Left lung (tissue), 10 donors: ENCODE measurements around the gene SNRK. TPM values are rescaled to one million over a fixed set of nuclear protein-coding genes. Genes with fewer than 3 reads are reported as not detected.

Experiments
- ATAC-seq: fragments of 200-7000 bp; cut with Tn5 transposase; one replicate; pipeline ENCODE4 v1.9.1; 2020; ENCODE audit warnings: moderate library complexity
- DNase-seq, 4 donors: peaks; one replicate each; pipeline ENCODE4 v3.0.0-alpha.2; 2013 to 2020
- H3K27ac ChIP-seq, 2 donors: fragments of 200-600 bp; sonication (generic) in 1 of 2; one replicate each; pipeline versions ENCODE4 v1.5.0 to v1.8.0; 2020 to 2021
- H3K27me3 ChIP-seq, 2 donors: fragments of 200-600 bp; sonication (generic) in 1 of 2; one replicate each; pipeline versions ENCODE4 v1.5.0 to v1.8.0; 2020 to 2021
- H3K36me3 ChIP-seq, 2 donors: fragments of 200-600 bp; sonication (generic) in 1 of 2; one replicate each; pipeline versions ENCODE4 v1.5.0 to v1.8.0; 2020 to 2021
- H3K4me1 ChIP-seq, 2 donors: fragments of 200-600 bp; one replicate each; pipeline ENCODE4 v1.8.0; 2021
- H3K4me3 ChIP-seq, 2 donors: fragments of 200-600 bp; sonication (generic) in 1 of 2; one replicate each; pipeline versions ENCODE4 v1.5.0 to v1.8.0; 2020 to 2021; ENCODE audit warnings: mild to moderate bottlenecking in 1 of 2
- H3K9me3 ChIP-seq, 2 donors: fragments of 200-600 bp; sonication (generic) in 1 of 2; one replicate each; pipeline versions ENCODE4 v1.5.0 to v1.8.0; 2020 to 2021
- intact Hi-C, 2 donors: fragments of 100-400 bp; cut with DNase I; formaldehyde crosslinking; loops; one replicate each; pipeline versions ENCODE4 v1.11.2 to v1.14.2; 2022
- polyA plus RNA-seq, 6 donors: library from polyadenylated mRNA; unstranded; fragments of 120-200 nt; gene quantifications; one replicate each; pipeline ENCODE4 v1.2.1, GENCODE V29; 2013; ENCODE audit not compliant: insufficient read length in 6 of 6
- total RNA-seq, 2 donors: library from RNA; stranded (reverse); fragmentation: NEBNext Ultra II Directional; extraction: Animal tissue kit (Norgen Biotek cat#: 25700); gene quantifications; one replicate each; pipeline ENCODE4 v1.2.1, GENCODE V29; 2021
- TF ChIP-seq, protein P1 (sequence below), 2 donors: fragments of 200-600 bp; sonication (generic) in 1 of 2; IDR thresholded peaks; one replicate each; pipeline versions ENCODE4 v1.5.0 to v1.8.0; 2021; ENCODE audit warnings: antibody characterized with exemption in 2 of 2
- donor health status: DM: no; HTN: yes; CAD: no.
- donor health status: DM: no; HTN: no; CAD: no.

Gene SNRK
- total and polyA plus RNA-seq, 8 donors, result 29.5 to 72.3 (median 64.7) TPM

DNA sequence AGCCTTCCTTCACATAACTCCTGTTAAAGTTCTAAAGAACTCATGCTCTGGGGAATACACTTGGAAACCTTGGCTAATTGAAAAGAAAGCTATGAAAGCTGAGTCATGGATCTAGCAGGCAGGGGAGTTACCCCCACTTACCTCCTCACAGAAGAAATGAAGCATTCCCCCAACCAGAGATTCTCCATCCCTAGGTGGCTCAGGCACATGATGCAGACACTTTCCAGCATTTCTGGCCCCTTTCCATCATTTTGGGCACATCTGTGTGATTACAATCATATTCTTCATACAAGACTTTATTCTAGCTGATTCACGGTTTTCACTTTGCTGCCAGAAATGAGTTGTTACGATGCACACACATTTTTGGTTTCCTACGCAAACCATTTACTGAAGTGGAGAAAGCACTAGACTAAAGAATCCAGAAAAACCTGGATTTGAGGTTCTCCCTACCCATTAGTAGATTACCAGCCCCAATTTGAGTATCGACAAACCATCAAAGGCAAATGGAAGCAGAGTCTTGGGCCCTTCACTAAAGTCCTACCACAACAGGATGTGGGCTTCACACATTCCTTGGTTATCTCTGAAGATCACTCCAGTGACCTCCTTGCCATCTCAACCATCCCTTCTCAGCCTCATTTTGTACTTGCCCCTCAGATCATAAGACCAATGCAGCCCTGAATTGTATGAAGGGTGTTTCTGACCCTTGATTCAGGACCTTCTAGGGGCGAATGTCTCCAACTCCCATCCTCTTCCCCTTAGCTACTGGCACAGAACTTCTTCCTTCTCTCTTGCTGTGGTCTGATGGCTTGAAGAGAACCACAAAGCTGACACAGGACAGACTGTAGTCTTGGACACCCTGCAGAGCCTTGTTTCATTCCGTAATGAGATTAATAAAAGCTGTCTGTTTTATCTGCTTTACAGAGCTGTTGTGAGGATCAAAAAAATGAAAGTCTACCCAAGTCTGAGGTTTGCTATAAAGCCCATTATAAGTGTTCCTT is 42.5 kb upstream of the SNRK start:
- DNase-seq, result no peak
- intact Hi-C loops, result no loop called here
- no peak for ATAC-seq
- Histone ChIP-seq H3K4me1 (peaks cover 0 to 17% of the 10 kb centered on the region in 2 donors), H3K9me3 (no peaks in the 10 kb centered on the region), H3K27me3 (no peaks in the 10 kb centered on the region), H3K36me3 (no peaks in the 10 kb centered on the region), H3K4me3 (no peak overlapping the region), H3K27ac (peak overlapping the region in 1 of 2 donors; percentile 7)
- TF ChIP-seq, protein P1, sequence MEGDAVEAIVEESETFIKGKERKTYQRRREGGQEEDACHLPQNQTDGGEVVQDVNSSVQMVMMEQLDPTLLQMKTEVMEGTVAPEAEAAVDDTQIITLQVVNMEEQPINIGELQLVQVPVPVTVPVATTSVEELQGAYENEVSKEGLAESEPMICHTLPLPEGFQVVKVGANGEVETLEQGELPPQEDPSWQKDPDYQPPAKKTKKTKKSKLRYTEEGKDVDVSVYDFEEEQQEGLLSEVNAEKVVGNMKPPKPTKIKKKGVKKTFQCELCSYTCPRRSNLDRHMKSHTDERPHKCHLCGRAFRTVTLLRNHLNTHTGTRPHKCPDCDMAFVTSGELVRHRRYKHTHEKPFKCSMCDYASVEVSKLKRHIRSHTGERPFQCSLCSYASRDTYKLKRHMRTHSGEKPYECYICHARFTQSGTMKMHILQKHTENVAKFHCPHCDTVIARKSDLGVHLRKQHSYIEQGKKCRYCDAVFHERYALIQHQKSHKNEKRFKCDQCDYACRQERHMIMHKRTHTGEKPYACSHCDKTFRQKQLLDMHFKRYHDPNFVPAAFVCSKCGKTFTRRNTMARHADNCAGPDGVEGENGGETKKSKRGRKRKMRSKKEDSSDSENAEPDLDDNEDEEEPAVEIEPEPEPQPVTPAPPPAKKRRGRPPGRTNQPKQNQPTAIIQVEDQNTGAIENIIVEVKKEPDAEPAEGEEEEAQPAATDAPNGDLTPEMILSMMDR (IDR thresholded peaks at IDR 0.05), result no peak

- Histone ChIP-seq H3K27me3 (no peaks in the 10 kb centered on the region), H3K4me3 (no peak overlapping the region), H3K9me3 (no peaks in the 10 kb centered on the region), H3K27ac (peak overlapping the region in 1 of 2 donors; percentile 20), H3K36me3 (no peaks in the 10 kb centered on the region), H3K4me1 (peaks cover 0 to 17% of the 10 kb centered on the region in 2 donors)
- TF ChIP-seq, protein P1 (IDR thresholded peaks at IDR 0.05), result no peak
- no peak for ATAC-seq
- DNase-seq, result no peak
- intact Hi-C loops, result no loop called here
Measured at GRCh38 chr3:43244694-43245093, 41.6 kb upstream of the SNRK start.

DNA sequence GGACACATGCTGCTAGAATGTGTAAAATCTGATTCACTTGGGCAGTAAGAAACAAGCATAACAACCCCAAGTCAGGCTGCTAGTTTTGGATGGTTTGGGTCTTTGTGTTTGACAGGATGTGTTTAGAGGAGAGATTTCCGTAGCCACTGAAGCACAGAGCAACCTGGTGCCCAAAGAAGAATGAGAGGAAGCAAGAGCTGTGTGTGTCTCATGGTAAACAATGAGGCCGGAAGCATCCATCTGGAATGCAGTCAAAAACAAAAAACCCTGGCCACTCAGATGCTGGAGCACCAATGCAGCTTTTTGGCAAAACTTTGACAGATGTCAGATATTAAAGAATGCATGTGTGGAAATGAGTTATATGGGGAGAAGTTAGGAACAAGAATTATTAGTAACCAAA is 39.4 kb upstream of the SNRK start:
- Histone ChIP-seq H3K4me1 (peaks cover 0 to 17% of the 10 kb centered on the region in 2 donors), H3K9me3 (no peaks in the 10 kb centered on the region), H3K36me3 (no peaks in the 10 kb centered on the region), H3K4me3 (no peak overlapping the region), H3K27ac (peak overlapping the region in 1 of 2 donors; percentile 60), H3K27me3 (no peaks in the 10 kb centered on the region)
- TF ChIP-seq, protein P1 (IDR thresholded peaks at IDR 0.05), result no peak
- ATAC-seq (peak; percentile 33), DNase-seq (peak in 2 of 4 donors; percentile 11 to 31)
- intact Hi-C loops, result no loop called here

DNA sequence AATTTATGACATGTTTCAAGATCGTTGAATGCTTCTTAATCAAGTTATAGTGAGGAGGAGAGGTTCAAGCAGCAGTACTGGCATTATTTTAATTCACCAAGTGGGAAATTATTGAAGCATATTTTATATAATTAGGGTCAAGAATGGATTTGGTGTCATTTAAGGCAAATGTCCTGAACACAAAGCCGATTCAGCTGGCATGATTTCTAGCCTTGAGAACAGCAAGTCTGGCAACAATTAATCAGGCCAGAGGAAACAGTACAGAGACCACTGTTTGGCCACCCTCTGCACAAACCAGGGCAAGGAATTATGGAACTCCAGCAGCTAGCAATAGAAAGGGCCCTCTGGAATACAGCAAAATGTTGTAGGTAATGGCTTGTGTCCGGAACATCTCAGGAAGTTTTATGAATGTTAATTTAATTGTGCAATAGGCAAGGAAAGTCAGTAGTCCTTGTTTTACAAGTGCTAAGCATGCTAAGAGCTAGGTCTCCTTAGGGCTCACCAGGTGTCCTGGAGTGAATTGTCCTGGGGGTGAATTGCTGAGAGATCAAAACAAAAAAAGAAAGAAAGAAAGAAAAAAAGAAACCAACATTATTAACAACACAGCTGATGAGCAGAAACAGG is 38.7 kb upstream of the SNRK start:
- Histone ChIP-seq H3K36me3 (no peaks in the 10 kb centered on the region), H3K4me3 (no peak overlapping the region), H3K4me1 (peaks cover 0 to 17% of the 10 kb centered on the region in 2 donors), H3K27me3 (no peaks in the 10 kb centered on the region), H3K27ac (peak overlapping the region in 1 of 2 donors; percentile 45), H3K9me3 (no peaks in the 10 kb centered on the region)
- ATAC-seq (no peak), DNase-seq (no peak)
- intact Hi-C loops, result no loop called here
- TF ChIP-seq, protein P1 (IDR thresholded peaks at IDR 0.05), result no peak

DNA sequence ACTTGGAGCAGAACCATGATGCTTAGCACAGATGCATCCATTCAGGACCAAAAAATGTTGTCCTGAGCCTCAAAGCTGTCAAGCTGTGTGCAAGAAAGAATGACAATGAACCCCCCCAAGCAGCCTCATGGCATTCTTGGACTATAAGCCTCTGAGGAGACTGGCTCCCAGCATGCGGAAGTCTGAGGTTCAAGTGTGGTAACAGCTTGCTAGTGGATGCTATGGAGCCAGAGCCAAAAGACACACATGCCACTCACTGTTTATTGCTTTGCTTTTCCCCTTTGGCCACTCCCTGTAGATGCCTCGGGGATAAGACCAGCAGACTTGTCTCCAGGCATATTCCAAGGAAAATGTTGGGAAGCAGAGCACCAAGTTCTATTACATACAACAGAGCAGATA is 38.2 kb upstream of the SNRK start:
- no peak for ATAC-seq

More for the DNA sequence above, 38.2 kb upstream of the SNRK start:
- no peak for DNase-seq
- Histone ChIP-seq H3K4me1 (peaks cover 0 to 17% of the 10 kb centered on the region in 2 donors), H3K9me3 (no peaks in the 10 kb centered on the region), H3K36me3 (no peaks in the 10 kb centered on the region), H3K27ac (peak overlapping the region in 1 of 2 donors; percentile 45), H3K27me3 (no peaks in the 10 kb centered on the region), H3K4me3 (no peak overlapping the region)
- intact Hi-C loops, result no loop called here
- TF ChIP-seq, protein P1 (IDR thresholded peaks at IDR 0.05), result no peak
